HL-60/S4 treated with retinoic acid at 250 ng/mL for 4 days and 3 days (cell line): ENCODE results near the gene OR6C75.
"Not testable (repeated sequence)": the region's sequence is repeated elsewhere in the genome, so short reads cannot be mapped to it uniquely, and the experiment has no call there.

Experiments used
- in situ Hi-C: fragments of 300-500 bp; cut with MboI; formaldehyde crosslinking; loops from 2 replicates; pipeline ENCODE4 v1.7.0; 2022; ENCODE audit warnings: low sequenced_read_pairs

The OR6C75 gene

DNA sequence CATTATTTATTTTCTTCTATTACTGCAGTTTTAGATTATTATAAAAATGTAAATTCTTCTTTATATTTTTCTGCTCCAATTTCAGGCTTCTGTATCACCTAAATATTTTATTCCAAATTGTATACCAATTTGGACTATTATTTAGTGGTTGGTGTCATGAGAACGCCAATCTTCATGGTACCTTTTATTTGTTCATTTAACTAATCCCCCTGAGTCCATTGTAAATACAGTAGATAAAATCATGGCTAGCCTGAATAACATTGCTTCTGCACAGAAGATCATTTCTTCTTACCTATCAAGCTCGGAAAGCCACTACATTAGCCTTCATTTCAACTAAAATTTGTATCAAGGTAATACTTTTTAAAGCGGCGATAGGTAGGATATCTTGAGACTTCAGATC, at the start of gene OR6C75:
Gene OR6C75, plus strand, starts transcription at position 301 of the 400 bp plus-strand sequence. CDS start 2,136 bp downstream, outside the sequence.
- in situ Hi-C loops, result no loop called here

DNA sequence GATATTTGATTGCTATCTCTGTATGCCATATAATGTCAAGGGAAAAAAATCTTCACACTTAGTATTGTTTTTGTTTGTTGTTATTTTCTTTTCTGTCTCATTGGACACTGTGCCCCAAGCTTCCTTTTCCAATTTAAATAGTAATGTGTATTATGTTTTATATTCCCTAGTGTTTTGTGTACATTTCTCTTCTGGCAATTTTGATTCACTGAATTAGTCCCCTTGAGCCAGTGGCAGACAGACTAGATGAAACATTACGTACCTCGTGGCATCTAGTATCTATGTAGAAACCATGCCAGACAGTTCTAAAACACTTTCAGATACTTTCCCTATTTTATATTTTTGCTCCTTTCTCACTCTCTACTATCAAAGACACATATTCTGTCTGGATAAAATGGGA, 48.7 kb upstream of the OR6C75 start, which contains the start of gene OR6C1:
Gene OR6C1, plus strand, starts transcription at position 301 of the 400 bp plus-strand sequence. CDS start 6,257 bp downstream, outside the sequence.
- in situ Hi-C loops, result no loop called here

DNA sequence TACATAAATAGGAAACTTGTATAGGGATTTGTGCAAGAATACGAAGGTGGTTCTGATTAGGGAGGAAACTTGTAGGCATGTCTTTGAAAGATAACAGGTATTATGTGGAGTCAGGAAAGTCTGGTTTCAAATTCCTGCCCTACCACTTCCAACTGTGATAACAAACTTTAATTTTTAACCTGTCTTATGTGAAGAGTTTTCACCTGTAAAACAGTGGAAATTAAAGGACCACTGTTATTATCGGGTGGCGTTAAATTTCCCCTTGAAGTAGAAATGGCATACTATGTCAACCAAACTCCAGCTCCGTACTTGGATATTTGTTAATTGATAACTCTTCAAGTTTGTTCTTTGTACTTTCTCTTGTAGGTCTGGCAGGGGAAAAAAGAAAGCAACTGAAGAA, 42.6 kb upstream of the OR6C75 start:
- in situ Hi-C loops, result no loop called here

DNA sequence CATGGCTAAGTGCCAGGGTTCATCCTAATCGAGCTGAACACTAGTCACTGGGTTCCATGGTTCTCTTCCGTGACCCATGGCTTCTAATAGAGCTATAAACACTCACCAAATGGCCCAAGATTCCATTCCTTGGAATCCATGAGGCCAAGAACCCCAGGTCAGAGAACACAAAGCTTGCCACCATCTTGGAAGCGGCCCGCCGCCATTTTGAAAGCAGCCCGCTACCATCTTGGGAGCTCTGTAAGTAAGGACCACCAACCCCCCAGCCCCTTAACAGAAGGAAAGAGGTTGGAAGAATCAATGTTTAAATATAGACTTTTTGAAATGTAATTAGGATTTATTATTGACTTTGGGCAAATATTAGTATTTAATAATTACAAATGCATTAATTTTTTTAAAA, 37.0 kb upstream of the OR6C75 start:
- in situ Hi-C loops, result not testable (repeated sequence)

- in situ Hi-C loops, result no loop called here
Observed at GRCh38 chr12:55330446-55330845, 32.3 kb upstream of the OR6C75 start, which contains the start of gene OR6C3. TSS of gene OR6C3 (plus strand) at chr12:55330746. CDS start at chr12:55331701, 955 bp downstream.

DNA sequence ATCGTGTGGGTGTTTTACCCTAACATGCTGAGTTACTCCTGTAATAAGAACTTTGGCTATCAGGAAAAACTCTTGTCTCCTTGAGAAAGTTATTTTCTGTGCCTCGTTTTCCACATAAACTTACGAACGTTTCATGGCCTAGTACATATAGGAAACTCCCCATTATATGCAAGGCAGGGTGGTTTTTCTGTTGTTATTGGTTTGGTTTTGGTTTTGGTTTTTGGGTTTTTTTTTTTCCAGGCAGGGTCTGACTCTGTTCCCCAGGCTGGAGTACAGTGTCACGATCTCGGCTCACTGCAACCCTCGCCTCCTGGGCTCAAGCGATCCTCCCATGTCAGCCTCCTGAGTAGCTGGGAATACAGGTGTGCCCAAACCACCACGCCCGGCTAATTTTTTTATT, 26.8 kb upstream of the OR6C75 start:
- in situ Hi-C loops, result no loop called here

GRCh38 chr12:55355338-55355737, 7.4 kb upstream of the OR6C75 start:
- in situ Hi-C loops, result not testable (repeated sequence)

DNA sequence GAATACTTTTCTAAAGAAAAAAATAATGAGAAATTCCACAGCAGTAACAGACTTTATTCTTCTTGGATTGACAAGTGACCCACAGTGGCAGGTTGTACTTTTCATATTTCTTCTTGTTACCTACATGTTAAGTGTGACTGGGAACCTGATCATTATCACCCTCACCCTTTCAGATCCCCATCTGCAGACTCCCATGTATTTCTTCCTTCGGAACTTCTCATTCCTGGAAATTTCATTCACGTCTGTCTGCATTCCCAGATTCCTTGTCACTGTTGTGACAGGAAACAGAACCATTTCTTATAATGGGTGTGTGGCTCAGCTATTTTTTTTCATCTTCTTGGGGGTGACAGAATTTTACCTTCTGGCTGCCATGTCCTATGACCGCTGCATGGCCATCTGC, 2.3 kb downstream of the OR6C75 start:
- in situ Hi-C loops, result no loop called here

DNA sequence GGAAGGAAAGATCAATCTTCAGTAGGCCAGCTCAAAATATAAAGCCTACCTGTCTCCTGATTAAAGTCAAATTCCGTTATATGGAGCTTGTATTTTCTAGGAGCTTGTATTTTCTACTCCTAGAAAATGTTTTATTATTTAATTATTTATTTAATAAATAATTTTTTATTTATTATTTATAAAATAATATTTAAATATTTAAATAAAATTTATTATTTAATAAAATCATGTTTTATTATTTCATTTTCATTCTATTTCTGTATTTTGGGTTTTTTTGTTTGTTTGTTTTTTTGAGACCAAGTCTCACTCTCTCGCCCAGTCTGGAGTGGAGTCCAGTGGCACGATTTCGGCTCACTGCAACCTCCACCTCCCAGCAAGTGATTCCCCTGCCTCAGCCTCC, 9.7 kb downstream of the OR6C75 start:
- in situ Hi-C loops, result no loop called here

DNA sequence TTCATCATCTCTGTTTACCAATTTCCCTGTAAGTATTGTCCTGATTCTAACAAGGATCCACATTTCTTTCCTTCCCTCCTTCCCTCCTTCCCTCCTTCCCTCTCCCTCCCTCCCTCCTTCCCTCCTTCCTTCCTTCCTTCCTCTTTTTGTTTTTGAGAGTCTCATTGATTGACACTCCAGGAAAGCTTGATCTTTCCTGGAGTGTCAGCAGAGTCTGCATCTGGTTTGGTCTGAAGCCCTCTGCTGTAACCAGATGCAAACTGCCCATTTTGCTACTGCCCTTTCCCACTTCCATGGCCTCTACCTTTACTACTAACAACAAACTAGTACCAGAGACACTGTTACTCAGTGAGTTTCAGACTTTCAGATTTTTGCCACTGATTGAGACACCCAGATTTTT, 23.1 kb downstream of the OR6C75 start:
- in situ Hi-C loops, result no loop called here

DNA sequence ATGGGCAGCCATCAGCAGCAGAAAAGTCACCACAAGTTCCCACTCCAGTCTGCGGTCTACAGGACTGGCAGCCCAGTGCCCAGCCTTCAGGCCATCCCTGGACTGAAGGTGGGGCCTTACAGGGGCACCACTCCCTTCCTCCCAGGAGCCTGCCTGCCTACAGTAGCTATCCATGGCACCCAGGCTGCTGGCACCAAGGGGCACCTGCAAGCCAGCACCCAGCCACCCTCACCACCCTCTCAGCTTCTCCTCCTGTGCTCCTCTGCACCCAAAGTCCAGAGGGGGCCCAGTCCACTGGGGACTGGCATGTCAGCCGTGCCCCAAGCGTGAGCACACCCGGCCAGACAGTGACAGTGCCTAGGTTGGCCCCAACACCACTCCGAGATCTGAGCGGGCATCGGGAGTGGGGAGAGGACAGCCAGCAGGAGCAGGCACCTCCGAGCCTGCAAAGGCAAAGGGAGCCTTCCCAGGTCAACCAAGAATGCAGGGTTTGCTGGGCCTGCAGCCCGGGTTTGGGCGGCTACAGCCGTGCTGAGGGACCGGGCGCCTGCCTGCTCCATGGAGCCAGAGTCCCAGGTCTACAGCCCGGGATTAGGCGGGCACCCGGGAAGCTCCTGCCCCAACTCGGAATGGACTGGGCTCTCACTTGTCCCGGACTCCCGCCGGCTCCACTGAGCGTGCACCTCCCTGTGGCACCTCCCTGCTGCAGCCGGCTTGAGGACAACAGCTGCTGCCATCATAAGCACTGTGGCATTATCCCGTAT, 29.4 kb downstream of the OR6C75 start:
- in situ Hi-C loops, result no loop called here

DNA sequence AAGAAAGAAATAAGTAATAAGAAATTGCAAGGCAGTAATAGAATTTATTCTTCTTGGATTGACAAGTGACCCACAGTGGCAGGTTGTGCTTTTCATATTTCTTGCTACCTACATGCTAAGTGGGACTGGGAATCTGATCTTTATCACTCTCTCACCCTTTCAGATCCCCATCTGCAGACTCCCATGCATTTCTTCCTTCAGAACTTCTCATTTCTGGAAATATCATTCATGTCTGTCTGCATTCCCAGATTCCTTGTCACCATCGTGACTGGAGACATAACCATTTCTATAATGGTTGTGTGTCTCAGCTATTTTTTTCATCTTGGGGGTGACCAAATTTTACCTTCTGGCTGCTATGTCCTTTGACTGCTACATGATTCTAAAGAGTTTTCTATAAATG, 33.6 kb downstream of the OR6C75 start:
- in situ Hi-C loops, result no loop called here

- in situ Hi-C loops, result no loop called here
Observed at GRCh38 chr12:55400229-55400628, 37.5 kb downstream of the OR6C75 start, which contains the start of gene OR6C65. TSS of gene OR6C65 (plus strand) at chr12:55400529. CDS start at chr12:55400529, 0 bp downstream.

DNA sequence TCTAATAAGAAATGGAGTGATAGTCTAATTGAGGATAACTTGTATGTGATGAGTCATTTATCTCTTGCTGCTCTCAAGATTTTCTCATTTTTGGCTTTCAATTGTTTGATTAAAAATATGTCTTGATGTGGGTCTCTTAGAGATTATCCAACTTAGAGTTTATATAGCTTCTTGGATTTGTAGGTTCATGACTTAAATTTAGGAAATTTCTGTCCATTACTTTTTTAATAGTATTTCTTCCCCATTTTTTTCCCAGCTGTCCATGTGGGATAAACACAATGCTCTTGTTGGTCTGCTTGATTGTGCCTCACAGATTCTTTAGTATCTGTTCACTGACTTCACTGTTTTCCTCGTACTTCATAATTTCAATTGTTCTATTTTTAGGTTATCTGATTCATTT, 45.1 kb downstream of the OR6C75 start:
- in situ Hi-C loops, result no loop called here

GRCh38 chr12:55409133-55409532, 46.4 kb downstream of the OR6C75 start:
- in situ Hi-C loops, result not testable (repeated sequence)

DNA sequence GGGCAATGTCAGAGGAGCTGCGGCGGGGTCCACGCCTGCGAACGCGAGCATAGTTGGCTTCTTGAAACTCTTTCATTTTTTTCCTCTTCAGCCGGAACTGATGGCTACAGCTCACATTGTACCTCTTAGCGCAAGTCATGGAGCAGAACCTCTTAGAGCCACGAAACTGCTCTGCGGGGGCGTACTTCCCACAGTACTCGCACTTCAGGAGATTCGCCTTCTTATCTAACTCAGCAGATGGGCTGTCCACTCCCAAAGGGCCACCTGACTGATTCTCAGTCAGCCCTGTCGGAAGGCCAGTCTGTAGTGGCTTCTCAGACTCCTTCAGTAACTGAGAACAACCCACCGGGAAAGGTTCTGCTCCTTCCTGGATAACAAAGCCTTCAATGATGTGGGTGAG, 49.4 kb downstream of the OR6C75 start:
- in situ Hi-C loops, result not testable (repeated sequence)

DNA sequence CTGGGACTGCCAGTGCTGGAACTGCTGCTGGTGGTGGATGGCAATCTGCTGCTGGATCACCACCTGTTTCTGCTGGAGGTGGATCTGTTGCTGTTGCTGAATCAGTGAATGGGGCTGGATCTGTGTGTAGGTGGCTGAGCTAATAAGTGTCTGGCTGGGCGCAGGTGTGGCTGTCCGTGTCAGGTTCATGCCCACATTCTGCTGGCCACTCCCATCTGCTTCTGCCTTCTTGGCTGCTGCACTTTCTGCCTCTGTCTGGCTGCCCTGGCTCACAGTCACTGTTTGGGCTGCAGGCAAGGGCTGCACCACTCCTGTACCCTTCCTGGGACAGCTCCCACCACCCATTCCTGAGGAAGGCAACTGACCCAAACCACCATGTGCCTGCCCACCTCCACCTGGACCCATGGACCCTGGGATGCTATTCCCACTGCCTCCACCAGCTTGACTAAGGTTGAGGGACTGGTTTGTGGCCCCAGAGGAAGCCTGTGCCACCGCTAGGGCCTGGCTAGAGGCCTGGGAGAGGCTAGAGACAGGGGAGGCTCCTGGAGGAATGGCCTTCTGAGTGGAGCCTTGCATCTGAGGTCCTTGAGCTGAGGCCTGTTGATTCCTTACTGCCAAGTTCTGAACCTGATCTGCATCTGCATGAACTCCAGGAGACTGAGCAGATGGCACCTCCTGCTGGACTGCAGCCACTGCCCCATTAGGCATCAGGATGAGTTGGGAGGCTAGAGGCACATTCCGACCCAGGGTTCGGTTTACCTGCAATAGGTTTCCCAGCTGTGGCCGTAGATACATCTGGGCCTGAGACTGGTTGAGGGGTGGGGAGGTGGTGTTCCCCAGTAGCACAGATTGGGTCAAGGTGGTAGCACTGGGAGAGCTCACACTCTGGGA, 51.0 kb downstream of the OR6C75 start:
- in situ Hi-C loops, result not testable (repeated sequence)

- in situ Hi-C loops, result not testable (repeated sequence)
Observed at GRCh38 chr12:55414396-55414823, 51.6 kb downstream of the OR6C75 start.

- in situ Hi-C loops, result not testable (repeated sequence)
Observed at GRCh38 chr12:55414889-55415288, 52.1 kb downstream of the OR6C75 start.

GRCh38 chr12:55416961-55417360, 54.2 kb downstream of the OR6C75 start:
- in situ Hi-C loops, result no loop called here
